Measurements from ENCODE around the gene WDR36. TPM values are rescaled to one million over a fixed set of nuclear protein-coding genes. Genes with fewer than 3 reads are reported as not detected.

The WDR36 gene
- total RNA-seq, 1 experiment from 2014 or later = 53.6 TPM

DNA sequence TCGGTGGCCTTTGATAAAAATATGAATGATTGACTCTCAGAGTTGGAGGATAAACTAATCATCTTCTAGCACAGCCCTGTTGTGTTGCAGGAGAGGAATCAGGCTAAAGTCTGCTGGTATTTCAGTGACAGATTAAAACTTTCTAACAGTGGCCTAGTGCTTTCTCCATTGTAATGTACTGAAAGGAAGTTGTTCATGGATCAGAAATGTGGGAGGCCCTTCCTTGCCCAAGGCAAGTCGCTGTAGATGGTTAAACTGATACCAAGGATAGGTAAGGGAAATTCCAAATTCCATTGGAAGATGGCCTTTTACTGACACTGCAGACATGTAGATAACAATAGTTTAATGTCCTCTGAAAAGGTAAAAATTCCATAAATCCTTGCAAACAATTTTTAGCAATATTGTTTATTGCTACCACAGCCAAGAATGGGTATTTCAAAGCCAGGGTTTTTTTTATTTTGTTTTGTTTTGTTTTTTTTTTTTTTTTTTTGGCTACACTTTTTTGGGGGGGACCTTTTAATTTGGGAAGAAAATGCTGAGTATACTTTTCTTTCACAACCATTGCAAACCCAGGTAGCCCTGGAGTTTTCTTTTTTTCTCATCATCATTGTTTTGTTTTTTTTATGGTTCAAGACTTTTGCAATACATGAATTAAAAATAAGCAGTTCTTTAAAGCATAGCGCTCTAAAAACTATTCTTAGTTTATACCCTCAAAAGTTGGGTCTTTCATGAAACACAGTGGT is 35.5 kb downstream of the WDR36 start:
- TSS peak; percentile 4 for BruUV-seq (replicated peaks)
- no peak for DNase-seq (ENCODE audit: low read depth, low spot score)
- Histone ChIP-seq H3K4me3 (replicated peaks in 1 of 2; ENCODE audit: low read depth in 1 of 2, low read length in 2 of 2) (no peak overlapping the region), H3K9ac (ENCODE audit: low read length) (no peak overlapping the region), H2AFZ (ENCODE audit: low read depth, low read length, poor library complexity, severe bottlenecking) (no peak overlapping the region), H3K27me3 (ENCODE audit: insufficient read depth, low read length) (no peaks in the 10 kb centered on the region), H3K4me2 (ENCODE audit: low read length) (no peak overlapping the region), H3K9me2 (ENCODE audit: insufficient read depth) (no peaks in the 10 kb centered on the region), H4K20me1 (ENCODE audit: insufficient read depth) (peaks cover 3% of the 10 kb centered on the region; the same call in 1 of the 2 replicates), H3K79me2 (ENCODE audit: insufficient read depth, low read length) (no peaks in the 10 kb centered on the region), H3K36me3 (ENCODE audit: control insufficient read depth in 1 of 2, insufficient read depth in 2 of 2, low read length in 2 of 2) (peaks cover 34 to 39% of the 10 kb centered on the region in 2 experiments; a peak in 3 of 4 replicates), H3K9me3 (ENCODE audit: control insufficient read depth in 1 of 2, insufficient read depth in 1 of 2, low read depth in 1 of 2, low read length in 2 of 2) (no peaks in the 10 kb centered on the region), H3K27ac (ENCODE audit: low read depth, low read length) (no peak overlapping the region), H3K4me1 (ENCODE audit: control insufficient read depth in 1 of 2, insufficient read depth in 2 of 2, low read length in 2 of 2) (no peaks in the 10 kb centered on the region)
- POLR2A ChIA-PET = no interaction called here
- intact Hi-C loops (cut with micrococcal nuclease) = no loop called here
- RAD21 ChIA-PET (ENCODE audit: low non-redundant PET in 1 of 2, low total read pairs in 2 of 2, uncharacterized antibody in 2 of 2, unreplicated experiment in 2 of 2) = no interaction called here
- TF ChIP-seq SP1 (IDR thresholded peaks at IDR 0.05; ENCODE audit: low read depth) (no peak), POLR2AphosphoS5 (IDR thresholded peaks at IDR 0.05; ENCODE audit: low read depth, low read length) (no peak), EGR1 (IDR thresholded peaks at IDR 0.05; ENCODE audit: low read depth) (no peak), ELF1 (IDR thresholded peaks at IDR 0.05; ENCODE audit: borderline replicate concordance, low read depth) (no peak), RAD21 (IDR thresholded peaks at IDR 0.05; ENCODE audit: low read depth) (no peak), ZFX (IDR thresholded peaks at IDR 0.05) (no peak), CEBPB (IDR thresholded peaks at IDR 0.05; ENCODE audit: low read depth) (no peak), TCF7L2 (IDR thresholded peaks at IDR 0.05; ENCODE audit: borderline replicate concordance, extremely low read depth, insufficient read depth, insufficient read length) (no peak), EZH2 (IDR thresholded peaks at IDR 0.05) (no peak), SIN3A (IDR thresholded peaks at IDR 0.05; ENCODE audit: low read depth) (no peak), EZH2phosphoT487 (IDR thresholded peaks at IDR 0.05; ENCODE audit: borderline replicate concordance) (no peak), FOSL1 (IDR thresholded peaks at IDR 0.05; ENCODE audit: low read depth) (no peak), CBX3 (IDR thresholded peaks at IDR 0.05; ENCODE audit: low read depth) (no peak), JUND (IDR thresholded peaks at IDR 0.05) (no peak)
- TF ChIP-seq, protein P1, sequence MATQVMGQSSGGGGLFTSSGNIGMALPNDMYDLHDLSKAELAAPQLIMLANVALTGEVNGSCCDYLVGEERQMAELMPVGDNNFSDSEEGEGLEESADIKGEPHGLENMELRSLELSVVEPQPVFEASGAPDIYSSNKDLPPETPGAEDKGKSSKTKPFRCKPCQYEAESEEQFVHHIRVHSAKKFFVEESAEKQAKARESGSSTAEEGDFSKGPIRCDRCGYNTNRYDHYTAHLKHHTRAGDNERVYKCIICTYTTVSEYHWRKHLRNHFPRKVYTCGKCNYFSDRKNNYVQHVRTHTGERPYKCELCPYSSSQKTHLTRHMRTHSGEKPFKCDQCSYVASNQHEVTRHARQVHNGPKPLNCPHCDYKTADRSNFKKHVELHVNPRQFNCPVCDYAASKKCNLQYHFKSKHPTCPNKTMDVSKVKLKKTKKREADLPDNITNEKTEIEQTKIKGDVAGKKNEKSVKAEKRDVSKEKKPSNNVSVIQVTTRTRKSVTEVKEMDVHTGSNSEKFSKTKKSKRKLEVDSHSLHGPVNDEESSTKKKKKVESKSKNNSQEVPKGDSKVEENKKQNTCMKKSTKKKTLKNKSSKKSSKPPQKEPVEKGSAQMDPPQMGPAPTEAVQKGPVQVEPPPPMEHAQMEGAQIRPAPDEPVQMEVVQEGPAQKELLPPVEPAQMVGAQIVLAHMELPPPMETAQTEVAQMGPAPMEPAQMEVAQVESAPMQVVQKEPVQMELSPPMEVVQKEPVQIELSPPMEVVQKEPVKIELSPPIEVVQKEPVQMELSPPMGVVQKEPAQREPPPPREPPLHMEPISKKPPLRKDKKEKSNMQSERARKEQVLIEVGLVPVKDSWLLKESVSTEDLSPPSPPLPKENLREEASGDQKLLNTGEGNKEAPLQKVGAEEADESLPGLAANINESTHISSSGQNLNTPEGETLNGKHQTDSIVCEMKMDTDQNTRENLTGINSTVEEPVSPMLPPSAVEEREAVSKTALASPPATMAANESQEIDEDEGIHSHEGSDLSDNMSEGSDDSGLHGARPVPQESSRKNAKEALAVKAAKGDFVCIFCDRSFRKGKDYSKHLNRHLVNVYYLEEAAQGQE (IDR thresholded peaks at IDR 0.05; ENCODE audit: low read depth) = no peak
- TF ChIP-seq, protein P2, sequence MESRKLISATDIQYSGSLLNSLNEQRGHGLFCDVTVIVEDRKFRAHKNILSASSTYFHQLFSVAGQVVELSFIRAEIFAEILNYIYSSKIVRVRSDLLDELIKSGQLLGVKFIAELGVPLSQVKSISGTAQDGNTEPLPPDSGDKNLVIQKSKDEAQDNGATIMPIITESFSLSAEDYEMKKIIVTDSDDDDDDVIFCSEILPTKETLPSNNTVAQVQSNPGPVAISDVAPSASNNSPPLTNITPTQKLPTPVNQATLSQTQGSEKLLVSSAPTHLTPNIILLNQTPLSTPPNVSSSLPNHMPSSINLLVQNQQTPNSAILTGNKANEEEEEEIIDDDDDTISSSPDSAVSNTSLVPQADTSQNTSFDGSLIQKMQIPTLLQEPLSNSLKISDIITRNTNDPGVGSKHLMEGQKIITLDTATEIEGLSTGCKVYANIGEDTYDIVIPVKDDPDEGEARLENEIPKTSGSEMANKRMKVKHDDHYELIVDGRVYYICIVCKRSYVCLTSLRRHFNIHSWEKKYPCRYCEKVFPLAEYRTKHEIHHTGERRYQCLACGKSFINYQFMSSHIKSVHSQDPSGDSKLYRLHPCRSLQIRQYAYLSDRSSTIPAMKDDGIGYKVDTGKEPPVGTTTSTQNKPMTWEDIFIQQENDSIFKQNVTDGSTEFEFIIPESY (IDR thresholded peaks at IDR 0.05; ENCODE audit: extremely low read depth, insufficient replicate concordance, low read length) = no peak
- TF ChIP-seq, protein P3, sequence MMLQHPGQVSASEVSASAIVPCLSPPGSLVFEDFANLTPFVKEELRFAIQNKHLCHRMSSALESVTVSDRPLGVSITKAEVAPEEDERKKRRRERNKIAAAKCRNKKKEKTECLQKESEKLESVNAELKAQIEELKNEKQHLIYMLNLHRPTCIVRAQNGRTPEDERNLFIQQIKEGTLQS (IDR thresholded peaks at IDR 0.05) = no peak
- ATAC-seq = no peak
- CTCF ChIA-PET = no interaction called here
